ENCODE measurements around the gene ATG101. TPM values are rescaled to one million over a fixed set of nuclear protein-coding genes. Genes with fewer than 3 reads are reported as not detected.

Gene ATG101, protein sequence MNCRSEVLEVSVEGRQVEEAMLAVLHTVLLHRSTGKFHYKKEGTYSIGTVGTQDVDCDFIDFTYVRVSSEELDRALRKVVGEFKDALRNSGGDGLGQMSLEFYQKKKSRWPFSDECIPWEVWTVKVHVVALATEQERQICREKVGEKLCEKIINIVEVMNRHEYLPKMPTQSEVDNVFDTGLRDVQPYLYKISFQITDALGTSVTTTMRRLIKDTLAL
- 107 and 110 TPM in 2 replicates for total RNA-seq

DNA sequence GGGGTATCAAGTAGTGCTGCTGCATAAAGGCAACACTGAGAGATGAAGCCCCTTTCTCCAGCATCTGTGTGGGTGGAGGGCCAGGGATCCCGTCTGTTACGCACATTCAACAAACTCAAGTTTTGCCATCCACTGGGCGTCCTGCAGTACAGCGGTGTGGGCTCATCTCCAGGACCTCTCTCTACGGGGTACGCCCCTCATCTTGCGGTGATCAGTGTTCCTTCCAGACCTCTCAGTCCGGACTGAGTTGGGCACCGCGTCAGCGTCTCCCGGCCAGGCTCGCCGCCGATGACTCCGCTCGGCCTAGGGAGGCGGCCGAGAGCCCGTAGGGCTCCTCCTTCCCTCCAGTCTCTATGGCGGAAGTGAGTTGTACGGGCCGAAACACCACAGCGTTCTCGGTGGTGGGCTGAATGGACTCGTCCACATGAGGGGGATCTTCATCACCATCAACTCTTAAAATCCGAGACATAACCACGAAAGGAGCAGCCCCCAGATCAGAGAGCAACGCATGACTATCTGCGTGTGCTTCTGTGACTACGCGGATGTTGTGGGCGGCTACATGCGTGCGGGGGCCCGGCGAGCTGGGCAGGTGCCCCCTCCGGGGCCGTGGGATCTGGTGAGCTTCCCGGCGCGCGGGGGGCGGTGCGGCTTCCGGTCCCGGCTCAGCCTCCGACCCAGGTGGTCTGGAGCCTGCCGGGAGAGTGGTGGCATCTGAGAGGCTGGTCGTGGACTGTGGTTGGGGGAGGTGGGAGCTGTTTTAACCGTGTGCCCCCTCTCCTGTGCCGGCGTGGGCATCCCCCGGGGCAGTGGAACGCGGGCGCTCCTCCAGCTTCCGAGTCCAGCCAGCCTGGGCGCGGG lies at the start of gene ATG101:
Gene ATG101 (plus strand): TSS at position 652 of the 858 bp plus-strand sequence. CDS start 3,673 bp downstream, outside the sequence.

DNA sequence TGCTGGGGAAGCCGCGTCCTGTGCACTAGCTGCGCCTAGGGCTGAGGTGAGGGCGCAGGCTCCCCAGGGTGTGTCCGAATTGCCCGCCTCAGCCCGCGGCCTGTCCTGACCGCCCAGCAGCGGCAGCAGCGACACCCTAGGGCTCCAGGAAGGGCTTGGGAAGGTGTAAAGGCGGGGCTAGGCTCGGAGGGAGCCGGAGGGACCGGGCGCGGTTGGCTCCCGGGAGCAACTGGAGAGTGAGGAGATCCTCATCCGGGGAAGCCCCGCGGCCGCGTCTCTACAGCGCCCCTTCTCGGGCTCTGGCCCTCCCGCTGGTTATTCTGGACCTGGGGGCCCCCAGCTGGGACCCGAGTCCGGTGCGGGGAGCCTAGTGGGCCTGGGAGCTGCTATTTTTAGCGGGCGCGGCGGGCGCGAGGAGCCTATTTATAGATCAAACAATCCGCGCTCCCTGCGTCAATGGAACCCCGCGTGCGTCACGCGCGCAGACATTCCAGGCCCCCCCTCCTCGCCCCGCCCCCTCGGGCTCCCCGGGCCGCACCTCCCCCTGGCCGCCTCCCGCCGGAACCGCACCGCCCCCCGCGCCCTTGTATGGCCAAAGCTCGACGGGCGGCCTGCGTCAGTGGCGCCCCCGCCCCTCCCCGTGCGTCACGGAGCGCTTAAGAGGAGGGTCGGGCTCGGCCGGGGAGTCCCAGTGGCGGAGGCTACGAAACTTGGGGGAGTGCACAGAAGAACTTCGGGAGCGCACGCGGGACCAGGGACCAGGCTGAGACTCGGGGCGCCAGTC lies 18.8 kb upstream of the ATG101 start, which contains the start of gene NR4A1:
Gene NR4A1 (plus strand): TSS at position 685 of the 784 bp plus-strand sequence. CDS start 2,887 bp downstream, outside the sequence.

DNA sequence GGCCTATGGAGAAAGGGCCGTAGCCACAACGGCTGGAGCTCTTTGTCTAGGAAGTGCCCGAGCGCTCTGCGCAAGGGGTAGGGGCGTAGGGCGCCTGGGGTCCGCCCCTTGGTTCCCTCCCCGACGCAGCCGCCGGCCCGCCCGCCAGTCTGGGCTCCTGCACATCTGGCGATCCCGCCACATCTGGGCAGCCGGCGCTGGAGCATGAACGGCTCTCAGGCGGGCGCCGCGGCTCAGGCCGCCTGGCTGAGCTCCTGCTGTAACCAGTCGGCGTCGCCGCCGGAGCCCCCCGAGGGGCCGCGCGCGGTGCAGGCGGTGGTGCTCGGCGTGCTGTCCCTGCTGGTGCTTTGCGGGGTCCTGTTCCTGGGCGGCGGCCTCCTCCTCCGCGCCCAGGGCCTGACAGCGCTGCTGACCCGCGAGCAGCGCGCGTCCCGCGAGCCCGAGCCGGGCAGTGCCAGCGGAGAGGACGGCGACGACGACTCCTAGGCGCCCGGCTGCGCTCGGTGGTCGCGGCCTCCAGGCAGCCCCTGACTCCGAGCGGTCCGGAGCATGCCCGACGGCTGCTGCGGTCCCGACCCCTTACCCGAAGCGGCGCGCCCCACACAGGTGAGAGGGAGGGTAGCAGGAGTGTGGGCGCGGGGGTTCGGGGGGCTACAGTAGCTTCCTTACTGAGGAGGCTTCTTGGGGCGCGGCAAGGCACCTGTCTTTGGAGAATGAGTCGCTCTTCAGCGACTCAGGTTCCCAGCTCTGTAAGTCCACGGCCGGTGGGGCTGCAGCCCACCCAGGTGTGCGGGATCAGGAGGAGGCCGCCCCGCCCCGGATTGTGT lies 10.0 kb downstream of the ATG101 start, which contains the start of gene SMIM41:
Gene SMIM41 (plus strand): TSS at position 129 of the 827 bp plus-strand sequence. CDS start 76 bp downstream, at position 205.

Other genes with a start within 250 kb of the ATG101 start
- not detected in 2 replicates for gene FIGNL2, start 221.3 kb upstream of the ATG101 start, total RNA-seq
- not detected in 2 replicates for gene ANKRD33, start 181.9 kb upstream of the ATG101 start, total RNA-seq
- 20.2 and 32.3 TPM in 2 replicates for gene ACVRL1, start 162.5 kb upstream of the ATG101 start, total RNA-seq
- gene ACVR1B, start 118.3 kb upstream of the ATG101 start, total RNA-seq = 6.4 and 6.6 TPM in 2 replicates
- gene TAMALIN, start 63.0 kb upstream of the ATG101 start, total RNA-seq = 3.0 and 6.6 TPM in 2 replicates
- 1.8 and 6.9 TPM in 2 replicates for gene NR4A1, start 18.5 kb upstream of the ATG101 start, total RNA-seq
- not detected in 2 replicates for gene SMIM41, start 9.7 kb downstream of the ATG101 start, total RNA-seq
- 0.53 TPM in 1 of 2 replicates, not detected in the other for gene KRT80, start 122.0 kb downstream of the ATG101 start, total RNA-seq
- gene KRT7, start 163.3 kb downstream of the ATG101 start, total RNA-seq = 0.58 and 1.2 TPM in 2 replicates
- gene KRT86, start 204.7 kb downstream of the ATG101 start, total RNA-seq = not detected in 2 replicates
- gene KRT81, start 221.6 kb downstream of the ATG101 start, total RNA-seq = under 0.01 TPM in 1 of 2 replicates, not detected in the other

All from myometrial cell (primary cell).